GM12801 (cell line): ENCODE data around the gene NTM.

Experiments used
- CTCF ChIP-seq: IDR thresholded peaks from one replicate; pipeline ENCODE4 v1.5.1; 2011; ENCODE audit warnings: control low read depth; ENCODE audit not compliant: insufficient read length; ENCODE audit errors: extremely low read depth

Gene NTM

GRCh38 chr11:132346558-132347148, 976.2 kb downstream of the NTM start:
- TF ChIP-seq CTCF: no peak

GRCh38 chr11:132347156-132348090, 977.0 kb downstream of the NTM start:
- no peak for TF ChIP-seq CTCF

DNA sequence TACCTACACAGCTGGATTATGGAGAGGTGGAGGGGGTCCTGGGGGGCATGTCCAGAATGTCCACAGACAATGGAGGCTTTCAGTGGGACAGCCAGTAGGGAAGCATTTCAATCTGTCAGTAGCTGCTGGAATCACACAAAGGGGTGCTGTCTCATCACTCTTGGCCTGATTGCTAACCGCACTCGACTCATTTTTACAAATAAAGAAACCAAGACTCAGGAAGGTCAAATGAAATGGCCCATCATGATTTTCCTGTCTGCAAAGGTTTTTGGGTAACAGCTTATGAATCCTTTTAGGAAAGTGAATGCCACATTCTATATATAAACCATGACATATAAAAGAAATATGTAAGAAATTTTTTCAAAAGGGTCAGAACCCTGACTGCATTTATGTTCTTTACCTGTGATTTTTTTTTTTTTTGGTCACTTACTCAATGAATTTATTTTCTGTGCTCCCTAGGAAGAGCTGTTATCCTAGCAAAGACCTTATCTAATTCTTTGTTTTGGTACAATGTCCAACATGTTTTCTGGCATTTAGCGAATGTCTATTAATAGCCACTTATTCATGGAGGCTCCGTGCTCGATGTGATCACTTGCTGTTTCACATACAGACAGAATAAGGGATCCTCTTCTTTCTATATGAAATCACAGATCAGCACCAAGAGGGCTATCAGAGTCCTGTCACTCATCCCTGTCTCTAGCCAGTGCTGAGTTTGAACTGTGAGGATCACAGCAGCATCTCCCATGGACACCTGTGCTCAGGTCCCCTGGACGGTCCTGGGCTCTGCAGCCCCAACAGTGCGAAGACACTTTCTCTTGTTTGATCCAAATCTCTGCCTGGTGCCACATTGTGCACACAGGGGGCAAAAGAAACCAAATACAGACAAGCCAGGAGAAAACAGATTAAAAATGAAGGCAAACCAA, 979.7 kb downstream of the NTM start:
- TF ChIP-seq CTCF: no peak

GRCh38 chr11:132351050-132351449, 980.6 kb downstream of the NTM start:
- TF ChIP-seq CTCF: no peak

DNA sequence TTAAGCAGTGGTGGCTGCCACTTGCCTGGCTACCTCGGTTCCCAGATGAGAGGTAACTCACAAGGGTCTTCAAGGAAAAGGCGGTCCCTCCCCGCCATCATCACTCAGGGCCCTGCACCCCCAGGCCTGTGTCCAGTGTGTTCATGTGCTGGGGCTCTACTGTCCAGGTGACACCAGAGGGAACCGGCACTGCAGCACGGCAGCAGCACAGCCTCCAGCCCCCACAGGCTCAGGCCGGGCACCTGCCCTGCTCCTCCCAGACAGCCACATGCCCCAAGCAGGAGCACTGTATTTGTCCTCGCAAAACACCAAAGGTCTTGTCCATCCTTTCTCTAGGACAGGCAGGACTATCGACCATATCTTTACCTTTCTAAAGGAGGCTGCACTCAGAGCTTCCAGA, 982.1 kb downstream of the NTM start:
- no peak for TF ChIP-seq CTCF

GRCh38 chr11:132353255-132353654, 982.8 kb downstream of the NTM start:
- TF ChIP-seq CTCF: no peak
